OCI-LY3 (cell line): ENCODE measurements around the gene LTBP2.

ENCODE experiments used
- H2AFZ ChIP-seq: fragments of 200-600, 300-600 bp; shearing (Covaris generic); 2 replicates; pipeline ENCODE4 v1.6.0; 2014; ENCODE audit warnings: antibody characterized with exemption, low read depth, low read length
- H3K27ac ChIP-seq: fragments of 200-600, 300-600 bp; sonication (generic); 2 replicates; pipeline ENCODE4 v1.5.1; 2014; ENCODE audit warnings: mild to moderate bottlenecking, low read length, moderate library complexity, mixed read lengths
- H3K27me3 ChIP-seq: fragments of 200-600, 300-600 bp; sonication (generic); 2 replicates; pipeline ENCODE4 v1.6.1; 2014; ENCODE audit warnings: low read depth, low read length, mixed read lengths
- H3K36me3 ChIP-seq: fragments of 200-600, 300-600 bp; sonication (generic); replicated peaks from 2 replicates; pipeline ENCODE3; 2014; ENCODE audit warnings: low read depth, low read length, mixed read lengths
- H3K4me1 ChIP-seq: fragments of 300-600, 200-600 bp; sonication (generic); 2 replicates; pipeline ENCODE4 v1.6.1; 2014; ENCODE audit warnings: low read length, mixed read lengths
- H3K4me2 ChIP-seq: fragments of 200-600, 300-600 bp; sonication (generic); 2 replicates; pipeline ENCODE4 v1.6.1; 2014; ENCODE audit warnings: low read length, mixed read lengths
- H3K4me3 ChIP-seq: fragments of 300-600, 200-600 bp; sonication (generic); 2 replicates; pipeline ENCODE4 v1.5.1; 2014; ENCODE audit warnings: antibody characterized with exemption, mild to moderate bottlenecking, low read length, moderate library complexity
- H3K79me2 ChIP-seq: fragments of 300-600, 200-600 bp; shearing (Covaris generic); 2 replicates; pipeline ENCODE4 v1.6.1; 2014; ENCODE audit warnings: mild to moderate bottlenecking, low read length, mixed read lengths
- H3K9ac ChIP-seq: fragments of 300-600, 200-600 bp; shearing (Covaris generic); 2 replicates; pipeline ENCODE4 v1.6.0; 2014; ENCODE audit warnings: mild to moderate bottlenecking, low read length, moderate library complexity
- H3K9me3 ChIP-seq: fragments of 200-600, 300-600 bp; shearing (Covaris generic); 2 replicates; pipeline ENCODE4 v1.6.1; 2014; ENCODE audit warnings: low read length, mixed read lengths; ENCODE audit not compliant: insufficient read depth
- H4K20me1 ChIP-seq: fragments of 200-600, 300-600 bp; sonication (generic); 2 replicates; pipeline ENCODE4 v1.6.1; 2016; ENCODE audit warnings: low read length, mixed read lengths; ENCODE audit not compliant: insufficient read depth
- CTCF ChIP-seq: fragments of 200-600, 300-600 bp; sonication (generic); IDR thresholded peaks from 2 replicates; pipeline ENCODE4 v1.5.1; 2014; ENCODE audit warnings: antibody characterized with exemption, low read length, low read depth
- EZH2phosphoT487 ChIP-seq: fragments of 200-600 bp; shearing (Covaris generic); IDR thresholded peaks from 2 replicates; pipeline ENCODE4 v1.6.1; 2018; ENCODE audit warnings: antibody characterized with exemption, mixed run types, low read depth

The LTBP2 gene

GRCh38 chr14:74656964-74657363, 44.9 kb upstream of the LTBP2 start:
- Histone ChIP-seq H3K27me3 (no peaks in the 10 kb centered on the region), H3K4me3 (no peak overlapping the region), H3K9ac (no peak overlapping the region), H3K79me2 (no peaks in the 10 kb centered on the region), H3K36me3 (peaks cover 11% of the 10 kb centered on the region), H3K9me3 (no peaks in the 10 kb centered on the region), H3K4me2 (no peak overlapping the region), H3K4me1 (no peaks in the 10 kb centered on the region), H3K27ac (no peak overlapping the region), H4K20me1 (no peaks in the 10 kb centered on the region), H2AFZ (no peak overlapping the region)
- TF ChIP-seq EZH2phosphoT487: no peak
- no peak for TF ChIP-seq CTCF

- H3K4me3 ChIP-seq: no peak overlapping the region
- H4K20me1 ChIP-seq: no peaks in the 10 kb centered on the region
- TF ChIP-seq CTCF (no peak), EZH2phosphoT487 (no peak)
- H3K27ac ChIP-seq: no peak overlapping the region
- H3K36me3 ChIP-seq: peaks cover 5% of the 10 kb centered on the region
- no peaks in the 10 kb centered on the region for H3K9me3 ChIP-seq
- no peaks in the 10 kb centered on the region for H3K27me3 ChIP-seq
- no peaks in the 10 kb centered on the region for H3K79me2 ChIP-seq
- H3K4me1 ChIP-seq: no peaks in the 10 kb centered on the region
- H2AFZ ChIP-seq: no peak overlapping the region
- no peak overlapping the region for H3K9ac ChIP-seq
- H3K4me2 ChIP-seq: no peak overlapping the region
These were observed 43.8 kb upstream of the LTBP2 start for GRCh38 chr14:74655599-74656395.

GRCh38 chr14:74654931-74655330, 42.9 kb upstream of the LTBP2 start:
- Histone ChIP-seq H3K4me3 (no peak overlapping the region), H3K4me2 (no peak overlapping the region), H4K20me1 (no peaks in the 10 kb centered on the region), H3K4me1 (no peaks in the 10 kb centered on the region), H3K9me3 (no peaks in the 10 kb centered on the region), H3K27ac (no peak overlapping the region), H3K79me2 (no peaks in the 10 kb centered on the region), H3K27me3 (no peaks in the 10 kb centered on the region), H2AFZ (no peak overlapping the region), H3K36me3 (peaks cover 3% of the 10 kb centered on the region), H3K9ac (no peak overlapping the region)
- TF ChIP-seq EZH2phosphoT487 (no peak), CTCF (no peak)

- Histone ChIP-seq H3K9me3 (no peaks in the 10 kb centered on the region), H3K27ac (no peak overlapping the region), H3K4me1 (no peaks in the 10 kb centered on the region), H2AFZ (no peak overlapping the region), H4K20me1 (no peaks in the 10 kb centered on the region), H3K4me2 (no peak overlapping the region), H3K27me3 (no peaks in the 10 kb centered on the region), H3K36me3 (peaks cover 3% of the 10 kb centered on the region), H3K79me2 (no peaks in the 10 kb centered on the region), H3K4me3 (no peak overlapping the region), H3K9ac (no peak overlapping the region)
- TF ChIP-seq EZH2phosphoT487: no peak
- no peak for TF ChIP-seq CTCF
These were observed 41.5 kb upstream of the LTBP2 start for GRCh38 chr14:74653386-74654138.
